ENCODE results near the gene FRS2.
"Not testable (repeated sequence)": the region's sequence is repeated elsewhere in the genome, so short reads cannot be mapped to it uniquely, and the experiment has no call there.

The FRS2 gene

GRCh38 chr12:69470189-69471075, at the start of gene FRS2:
TSS of gene FRS2 (plus strand) at chr12:69470388. CDS start at chr12:69569031, 98,643 bp downstream.
- peak; percentile 65 to 66 for DNase-seq (ENCODE audit: low read depth in 2 of 2)

GRCh38 chr12:69421548-69421947, 48.6 kb upstream of the FRS2 start:
- DNase-seq (ENCODE audit: low read depth in 2 of 2) = no peak

GRCh38 chr12:69423037-69423905, 46.9 kb upstream of the FRS2 start:
- DNase-seq (ENCODE audit: low read depth in 2 of 2) = no peak

- no peak for DNase-seq (ENCODE audit: low read depth in 2 of 2)
These were observed 44.8 kb upstream of the FRS2 start for GRCh38 chr12:69425417-69425816.

GRCh38 chr12:69428351-69429073, 41.7 kb upstream of the FRS2 start:
- DNase-seq (ENCODE audit: low read depth in 2 of 2) = no peak

GRCh38 chr12:69430942-69431590, 39.1 kb upstream of the FRS2 start:
- no peak for DNase-seq (ENCODE audit: low read depth in 2 of 2)

- DNase-seq (ENCODE audit: low read depth in 2 of 2) = no peak
These were observed 38.5 kb upstream of the FRS2 start for GRCh38 chr12:69431591-69432222.

GRCh38 chr12:69433653-69434052, 36.5 kb upstream of the FRS2 start:
- DNase-seq (ENCODE audit: low read depth in 2 of 2) = no peak

GRCh38 chr12:69435644-69436043, 34.5 kb upstream of the FRS2 start:
- no peak for DNase-seq (ENCODE audit: low read depth in 2 of 2)

- DNase-seq (ENCODE audit: low read depth in 2 of 2) = no peak
These were observed 33.1 kb upstream of the FRS2 start for GRCh38 chr12:69437073-69437472.

- DNase-seq (ENCODE audit: low read depth in 2 of 2) = no peak
These were observed 31.6 kb upstream of the FRS2 start for GRCh38 chr12:69438539-69438938.

- no peak for DNase-seq (ENCODE audit: low read depth in 2 of 2)
These were observed 30.2 kb upstream of the FRS2 start for GRCh38 chr12:69440016-69440415.

- DNase-seq (ENCODE audit: low read depth in 2 of 2) = no peak
These were observed 29.3 kb upstream of the FRS2 start for GRCh38 chr12:69440886-69441285.

- no peak for DNase-seq (ENCODE audit: low read depth in 2 of 2)
These were observed 27.3 kb upstream of the FRS2 start for GRCh38 chr12:69442894-69443293.

- DNase-seq (ENCODE audit: low read depth in 2 of 2) = no peak
These were observed 26.3 kb upstream of the FRS2 start for GRCh38 chr12:69443916-69444315.

GRCh38 chr12:69447892-69448291, 22.3 kb upstream of the FRS2 start:
- DNase-seq (ENCODE audit: low read depth in 2 of 2) = no peak

- not testable (repeated sequence) for DNase-seq (ENCODE audit: low read depth in 2 of 2)
These were observed 17.5 kb upstream of the FRS2 start for GRCh38 chr12:69452598-69453132.

GRCh38 chr12:69456239-69456638, 13.9 kb upstream of the FRS2 start:
- no peak for DNase-seq (ENCODE audit: low read depth in 2 of 2)

GRCh38 chr12:69457433-69457832, 12.8 kb upstream of the FRS2 start:
- DNase-seq (ENCODE audit: low read depth in 2 of 2) = no peak

GRCh38 chr12:69459477-69459876, 10.7 kb upstream of the FRS2 start:
- DNase-seq (ENCODE audit: low read depth in 2 of 2) = no peak

- no peak for DNase-seq (ENCODE audit: low read depth in 2 of 2)
These were observed 5.8 kb upstream of the FRS2 start for GRCh38 chr12:69464428-69464827.

Data from stimulated activated CD8-positive, alpha-beta memory T cell treated with anti-CD3 and anti-CD28 coated beads, Interleukin-7, amount 100 ng/mL, for 1 hour (primary cell).